Cardiac muscle cell (in vitro differentiated cells and primary cell): Measurements from ENCODE around the gene ZSCAN25. TPM values are rescaled to one million over a fixed set of nuclear protein-coding genes. Genes with fewer than 3 reads are reported as not detected.

ENCODE experiments used
- DNase-seq, 2 donors: peaks; one replicate each; pipeline versions ENCODE4 v3.0.0 to v3.0.0-alpha.2; 2010 to 2017; ENCODE audit warnings: low read depth in 1 of 2, low spot score in 1 of 2
- H3K27ac ChIP-seq: fragments of 200-600 bp; sonication (generic); 2 replicates; pipeline ENCODE4 v1.5.1; 2016
- H3K27me3 ChIP-seq: fragments of 200-600 bp; sonication (generic); 2 replicates; pipeline ENCODE4 v1.6.0; 2016; ENCODE audit warnings: control low read depth
- H3K36me3 ChIP-seq: fragments of 200-600 bp; sonication (generic); 2 replicates; pipeline ENCODE4 v1.5.1; 2016; ENCODE audit warnings: control low read depth
- H3K4me1 ChIP-seq: fragments of 200-600 bp; sonication (generic); 2 replicates; pipeline ENCODE4 v1.8.1; 2017; ENCODE audit warnings: low read depth, mild to moderate bottlenecking, mixed run types
- H3K4me3 ChIP-seq: fragments of 200-600 bp; sonication (generic); 2 replicates; pipeline ENCODE4 v1.5.1; 2016; ENCODE audit warnings: mild to moderate bottlenecking
- H3K9me3 ChIP-seq: fragments of 200-600 bp; sonication (generic); 2 replicates; pipeline ENCODE4 v1.5.1; 2017; ENCODE audit warnings: low read depth, mild to moderate bottlenecking, control low read depth
- CTCF ChIP-seq: IDR thresholded peaks from 2 replicates; pipeline ENCODE4 v1.5.1; 2012; ENCODE audit warnings: low read depth, mild to moderate bottlenecking, low read length
- polyA plus RNA-seq: library from polyadenylated mRNA; unstranded; fragments of >200 nt; fragmentation: Nextera tagmentation; extraction: Ambion mirVana; gene quantifications from 2 replicates; pipeline ENCODE4 v1.2.1, GENCODE V29; 2016
- total RNA-seq: library from RNA; depleted of rRNA; stranded (reverse); fragments of >200 nt; gene quantifications from 2 replicates; pipeline ENCODE4 v1.2.3, GENCODE V29; 2016

Gene ZSCAN25
- total and polyA plus RNA-seq, 2 experiments from 2014 or later, result 13.8 to 22.8 TPM

- no peak for TF ChIP-seq CTCF
- no peak overlapping the region for H3K4me3 ChIP-seq
- no peaks in the 10 kb centered on the region for H3K27me3 ChIP-seq
- H3K9me3 ChIP-seq, result no peaks in the 10 kb centered on the region
- no peak overlapping the region for H3K27ac ChIP-seq
- no peaks in the 10 kb centered on the region for H3K36me3 ChIP-seq
- no peaks in the 10 kb centered on the region for H3K4me1 ChIP-seq
- no peak for DNase-seq
Observed at GRCh38 chr7:99666013-99666395, 49.3 kb downstream of the ZSCAN25 start.

- TF ChIP-seq CTCF, result no peak
- no peak overlapping the region for H3K4me3 ChIP-seq
- no peaks in the 10 kb centered on the region for H3K4me1 ChIP-seq
- no peaks in the 10 kb centered on the region for H3K27me3 ChIP-seq
- H3K27ac ChIP-seq, result no peak overlapping the region
- no peak for DNase-seq
- no peaks in the 10 kb centered on the region for H3K9me3 ChIP-seq
- no peaks in the 10 kb centered on the region for H3K36me3 ChIP-seq
Observed at GRCh38 chr7:99667179-99667578, 50.4 kb downstream of the ZSCAN25 start.

- no peak for DNase-seq
- no peak overlapping the region for H3K27ac ChIP-seq
- no peaks in the 10 kb centered on the region for H3K9me3 ChIP-seq
- H3K27me3 ChIP-seq, result no peaks in the 10 kb centered on the region
- no peak overlapping the region for H3K4me3 ChIP-seq
- TF ChIP-seq CTCF, result no peak
- H3K4me1 ChIP-seq, result no peaks in the 10 kb centered on the region
- no peaks in the 10 kb centered on the region for H3K36me3 ChIP-seq
Observed at GRCh38 chr7:99668541-99668940, 51.8 kb downstream of the ZSCAN25 start.

DNA sequence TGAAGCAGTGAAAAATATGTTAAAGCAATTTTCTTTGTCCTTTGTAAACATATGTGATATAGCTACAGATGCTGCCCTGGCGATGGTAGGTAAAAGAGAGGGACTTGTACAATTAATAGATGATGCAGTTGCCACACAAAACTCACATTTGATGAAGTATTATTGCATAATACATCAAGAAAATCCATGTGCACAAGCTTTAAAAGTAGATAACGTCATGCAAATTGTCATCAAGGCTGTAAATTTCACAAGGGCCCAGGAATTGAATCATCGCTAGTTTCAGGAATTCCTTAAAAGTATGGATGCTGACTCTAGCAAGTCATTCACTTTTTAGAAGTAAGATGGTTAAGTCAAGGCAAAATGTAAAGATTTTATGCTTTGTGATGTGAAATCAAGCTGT lies 53.0 kb downstream of the ZSCAN25 start:
- H3K9me3 ChIP-seq, result no peaks in the 10 kb centered on the region
- no peaks in the 10 kb centered on the region for H3K36me3 ChIP-seq
- DNase-seq, result no peak
- H3K27ac ChIP-seq, result no peak overlapping the region
- H3K4me1 ChIP-seq, result no peaks in the 10 kb centered on the region
- no peak overlapping the region for H3K4me3 ChIP-seq
- no peaks in the 10 kb centered on the region for H3K27me3 ChIP-seq
- no peak for TF ChIP-seq CTCF

DNA sequence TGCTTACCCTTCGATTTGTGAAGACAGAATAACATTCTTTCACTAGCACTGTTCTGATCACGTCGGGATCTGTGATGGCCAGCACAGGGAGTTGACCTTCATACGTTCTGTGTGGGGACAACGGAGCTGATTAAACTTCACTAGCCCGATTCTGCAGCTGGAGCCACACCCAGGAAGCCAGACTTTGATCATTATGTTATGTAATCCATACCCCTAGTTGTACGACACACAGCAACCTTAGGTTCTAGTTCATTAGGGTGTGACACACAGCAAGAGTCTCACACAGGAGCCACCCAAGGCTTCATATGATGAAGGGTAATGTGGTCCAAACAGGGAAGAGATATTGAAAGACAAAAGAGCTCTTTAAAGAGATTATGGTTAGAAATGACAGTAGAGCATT lies 55.8 kb downstream of the ZSCAN25 start:
- no peak for TF ChIP-seq CTCF
- no peak overlapping the region for H3K4me3 ChIP-seq
- H3K9me3 ChIP-seq, result no peaks in the 10 kb centered on the region
- no peaks in the 10 kb centered on the region for H3K27me3 ChIP-seq
- H3K27ac ChIP-seq, result no peak overlapping the region
- DNase-seq, result no peak
- H3K36me3 ChIP-seq, result no peaks in the 10 kb centered on the region
- no peaks in the 10 kb centered on the region for H3K4me1 ChIP-seq
